MV-4-11 (cell line): Measurements from ENCODE around the gene LEFTY2.
"Not testable (repeated sequence)": the region's sequence is repeated elsewhere in the genome, so short reads cannot be mapped to it uniquely, and the experiment has no call there.

ENCODE experiments used
- DNase-seq: peaks from one replicate; lab custom pipeline; 2025; lab: John Stamatoyannopoulos, UW

Gene LEFTY2

DNA sequence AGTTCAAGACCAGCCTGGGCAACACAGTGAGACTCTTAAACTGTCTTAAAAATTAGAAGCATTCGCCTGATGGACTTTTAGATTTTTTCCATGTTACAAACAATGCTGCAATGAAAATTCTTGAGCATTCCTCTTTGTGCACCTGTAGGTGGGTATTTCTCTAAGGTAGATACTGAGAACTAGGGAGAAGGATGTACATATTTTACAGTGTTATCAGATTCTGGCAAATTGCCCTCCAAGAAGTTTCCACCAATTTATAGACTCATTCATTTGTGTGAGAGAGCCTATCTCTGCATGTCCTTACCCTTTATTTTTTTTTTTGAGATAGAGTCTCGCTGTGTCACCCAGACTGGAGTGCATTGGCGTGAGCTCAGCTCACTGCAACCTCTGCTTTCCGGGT is 12.3 kb upstream of the LEFTY2 start:
- DNase-seq, result no peak

DNA sequence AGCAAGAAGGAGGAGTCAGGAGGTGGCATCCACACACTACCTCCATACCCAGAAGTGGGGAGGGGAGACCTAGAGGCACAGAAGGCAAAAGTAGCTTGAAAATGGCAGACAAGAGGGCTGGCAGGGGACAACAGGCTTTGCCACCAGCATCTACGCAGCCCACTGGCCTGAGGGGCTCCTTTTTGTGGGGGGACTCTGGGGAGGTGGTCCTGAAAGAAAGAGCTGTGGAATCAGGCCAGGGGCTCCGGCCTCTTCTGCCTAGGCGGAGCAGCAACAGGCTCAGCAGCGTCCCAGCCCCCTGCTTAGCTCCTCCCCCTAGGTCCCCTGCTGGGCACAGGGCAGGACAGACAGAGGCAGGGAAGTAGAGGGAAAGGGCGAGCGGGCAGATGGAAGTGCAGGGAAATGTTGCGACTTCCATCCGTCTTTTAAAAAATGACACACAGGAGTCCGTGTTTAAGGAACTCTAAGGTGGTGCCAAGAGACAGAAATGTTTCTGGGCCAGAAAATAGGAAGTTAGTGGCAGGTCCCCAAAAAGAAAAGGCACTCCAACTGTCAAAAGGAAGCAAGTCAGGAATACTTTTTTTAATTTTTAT is 10.0 kb upstream of the LEFTY2 start:
- peak; percentile 15 for DNase-seq

GRCh38 chr1:225949041-225949440 is 8.0 kb upstream of the LEFTY2 start:
- no peak for DNase-seq

GRCh38 chr1:225946803-225947202 is 5.8 kb upstream of the LEFTY2 start:
- DNase-seq, result no peak

DNA sequence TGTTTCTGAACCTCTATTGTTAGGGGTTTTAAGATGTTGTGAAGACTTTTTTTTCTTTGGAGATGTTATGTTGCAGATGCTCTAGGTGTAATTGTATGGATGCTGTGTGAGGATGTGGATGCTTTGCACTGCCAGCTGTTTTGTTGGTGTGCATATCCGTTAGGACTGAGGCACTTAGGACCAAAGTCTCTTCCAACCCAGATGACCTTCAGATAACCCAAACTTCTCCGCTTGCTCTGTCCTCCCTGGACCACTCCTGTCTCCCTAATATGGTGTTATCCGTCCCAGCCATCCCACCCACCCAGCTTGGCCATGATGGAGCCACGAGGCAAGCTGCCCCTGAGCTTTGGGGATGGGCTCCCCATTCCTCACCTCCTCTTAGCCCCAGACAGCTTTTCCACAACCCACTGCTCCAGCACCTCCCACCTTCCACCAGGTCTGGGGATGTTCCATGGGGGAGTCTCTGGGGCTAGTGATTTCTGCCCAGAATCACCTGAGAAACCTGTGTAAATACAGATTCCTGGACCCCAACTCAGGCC is 5.1 kb upstream of the LEFTY2 start:
- no peak for DNase-seq

DNA sequence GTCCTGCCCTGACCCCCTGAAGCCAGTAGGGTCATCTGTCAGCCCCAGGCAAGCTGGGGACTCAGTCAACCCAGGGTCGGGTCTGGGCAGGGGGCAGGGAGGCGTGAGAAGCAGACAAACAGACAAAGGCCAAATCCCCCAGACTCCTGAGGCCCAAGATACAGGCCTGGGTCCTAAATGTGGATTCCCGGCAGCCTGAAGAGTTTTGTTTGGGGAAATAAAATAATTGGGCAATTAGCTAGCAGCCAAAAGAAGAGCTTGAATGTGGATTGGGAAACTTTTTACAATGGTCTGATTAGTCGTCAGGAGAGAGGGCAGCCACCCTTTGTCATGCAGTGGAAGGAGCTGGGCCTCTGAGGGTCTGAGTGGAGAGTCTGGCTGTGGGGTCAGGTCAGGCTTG is 4.5 kb upstream of the LEFTY2 start:
- no peak for DNase-seq

DNA sequence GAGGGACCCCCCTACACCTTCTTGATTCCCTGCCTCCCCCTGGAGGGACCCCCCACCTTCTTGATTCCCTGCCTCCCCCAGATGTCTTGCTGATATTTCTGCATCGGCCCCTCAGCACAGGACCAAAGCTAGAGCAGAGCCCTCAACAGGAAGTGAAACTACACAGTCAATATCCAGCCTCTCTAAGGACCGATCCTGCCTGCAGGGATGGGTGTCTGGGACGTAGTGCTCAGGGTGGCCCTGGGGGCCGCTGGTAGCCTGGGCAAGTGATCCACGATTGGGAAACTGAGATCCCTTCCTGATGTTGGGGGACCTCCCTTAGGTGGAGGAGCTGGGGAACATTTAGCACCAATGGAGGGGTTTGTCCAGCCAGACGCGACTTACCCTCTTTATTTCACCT is 3.9 kb upstream of the LEFTY2 start:
- DNase-seq, result peak; percentile 70

DNA sequence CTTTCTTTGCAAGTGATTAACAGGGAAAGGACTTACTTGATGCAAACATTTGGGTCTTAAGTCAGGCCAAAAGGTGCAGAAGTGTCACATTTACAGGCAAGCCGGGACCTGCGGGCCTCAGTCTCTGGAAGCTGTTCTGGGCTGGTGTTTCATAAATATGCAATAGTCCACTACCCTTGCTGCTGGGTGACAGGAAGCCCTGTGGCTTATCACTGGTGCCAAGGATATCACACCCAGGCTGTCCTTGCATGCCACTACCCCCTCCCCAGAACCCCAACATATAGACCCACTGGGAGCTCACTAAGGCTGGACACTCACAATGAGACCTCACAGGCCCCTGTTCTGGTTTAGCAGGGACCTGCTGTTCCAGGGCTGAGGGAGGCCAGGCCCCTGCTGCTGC is 3.4 kb upstream of the LEFTY2 start:
- no peak for DNase-seq

GRCh38 chr1:225943582-225943981 is 2.6 kb upstream of the LEFTY2 start:
- no peak for DNase-seq

DNA sequence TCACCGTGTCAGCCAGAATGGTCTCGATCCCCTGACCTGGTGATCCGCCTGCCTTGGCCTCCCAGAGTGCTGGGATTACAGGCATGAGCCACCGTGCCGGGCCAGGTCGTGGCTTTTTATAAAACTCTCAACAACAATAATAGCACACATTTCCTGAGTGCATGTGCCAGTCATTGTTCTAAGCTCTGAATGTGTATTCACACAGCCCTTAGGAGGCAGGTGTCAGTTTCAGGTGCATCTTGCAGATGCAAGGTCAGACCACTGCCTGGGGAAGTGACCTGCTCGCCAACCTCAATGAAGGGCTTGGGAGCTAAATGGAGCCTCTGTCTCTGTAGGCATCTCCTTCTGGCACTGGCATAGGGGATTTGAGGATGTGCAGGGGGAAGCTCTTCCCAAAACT is 1.6 kb upstream of the LEFTY2 start:
- no peak for DNase-seq

DNA sequence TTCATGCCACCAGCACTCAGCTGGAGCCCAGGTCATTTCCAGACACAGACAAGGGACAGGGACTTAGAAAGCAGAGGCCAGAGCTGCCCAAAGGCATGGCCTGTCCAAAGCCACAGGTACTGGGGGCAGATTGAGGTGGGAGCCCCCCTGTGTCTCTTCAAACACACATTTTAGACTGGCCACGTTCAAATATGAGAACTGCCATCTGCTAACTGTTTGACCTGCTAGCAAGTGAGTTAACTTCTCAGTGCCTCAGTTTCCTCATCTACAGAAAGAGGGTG is 862 bp upstream of the LEFTY2 start:
- DNase-seq, result no peak

DNA sequence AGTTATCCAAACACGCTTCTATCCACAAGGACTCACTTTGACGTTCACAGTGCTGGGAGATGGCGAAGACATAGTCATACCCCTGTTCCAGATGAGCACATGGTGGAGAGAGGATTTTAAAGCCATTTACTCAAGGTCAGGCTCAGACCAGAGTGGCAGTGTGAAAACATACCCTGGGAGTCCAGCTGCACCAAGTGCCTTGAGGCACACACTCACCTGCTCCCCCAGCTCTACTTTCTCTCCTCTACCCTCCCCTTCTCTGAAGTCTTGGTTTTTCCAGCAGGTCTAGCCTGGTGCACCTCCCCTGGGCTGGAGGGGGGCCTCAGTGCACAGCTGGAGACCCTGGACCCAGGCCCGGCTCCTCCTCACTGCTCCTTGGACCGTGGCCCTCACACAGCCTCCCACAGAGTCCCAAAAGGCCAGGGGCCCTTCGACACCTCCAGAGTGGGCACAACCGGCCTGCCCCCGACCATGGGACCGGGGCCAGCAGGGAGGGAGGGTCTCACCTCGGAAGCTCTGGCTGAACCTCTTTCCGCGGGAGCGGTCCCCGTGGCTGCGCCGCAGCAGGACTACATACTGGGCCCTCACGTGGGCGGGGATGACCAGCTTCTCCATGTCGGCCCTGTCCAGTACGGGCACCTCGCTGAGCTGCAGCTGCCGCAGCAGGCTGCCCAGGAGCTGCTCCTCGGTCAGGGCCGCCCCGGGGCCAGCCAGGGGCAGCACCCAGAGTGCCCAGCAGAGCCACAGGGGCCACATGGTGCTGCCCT is 452 bp downstream of the LEFTY2 start:
- DNase-seq, result no peak

DNA sequence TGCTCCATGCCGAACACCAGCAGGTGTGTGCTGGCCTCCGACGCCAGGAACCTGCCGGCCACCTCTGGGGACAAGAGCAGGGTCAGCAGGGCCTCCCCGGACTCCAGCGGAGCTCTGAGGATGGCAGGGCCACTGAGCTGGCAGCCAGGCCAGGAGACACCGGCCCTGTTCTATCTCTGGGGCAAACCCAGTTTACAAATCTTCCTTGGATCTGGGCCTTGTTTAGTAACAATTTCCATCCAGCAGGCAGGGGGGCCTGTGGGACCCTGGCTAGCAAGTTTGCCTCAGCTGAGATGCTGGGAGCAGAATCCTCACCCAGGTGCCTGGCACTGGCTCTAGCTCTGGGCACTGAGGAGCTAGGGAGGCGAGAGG is 1.1 kb downstream of the LEFTY2 start:
- not testable (repeated sequence) for DNase-seq

GRCh38 chr1:225939097-225939938 is 1.7 kb downstream of the LEFTY2 start:
- not testable (repeated sequence) for DNase-seq

DNA sequence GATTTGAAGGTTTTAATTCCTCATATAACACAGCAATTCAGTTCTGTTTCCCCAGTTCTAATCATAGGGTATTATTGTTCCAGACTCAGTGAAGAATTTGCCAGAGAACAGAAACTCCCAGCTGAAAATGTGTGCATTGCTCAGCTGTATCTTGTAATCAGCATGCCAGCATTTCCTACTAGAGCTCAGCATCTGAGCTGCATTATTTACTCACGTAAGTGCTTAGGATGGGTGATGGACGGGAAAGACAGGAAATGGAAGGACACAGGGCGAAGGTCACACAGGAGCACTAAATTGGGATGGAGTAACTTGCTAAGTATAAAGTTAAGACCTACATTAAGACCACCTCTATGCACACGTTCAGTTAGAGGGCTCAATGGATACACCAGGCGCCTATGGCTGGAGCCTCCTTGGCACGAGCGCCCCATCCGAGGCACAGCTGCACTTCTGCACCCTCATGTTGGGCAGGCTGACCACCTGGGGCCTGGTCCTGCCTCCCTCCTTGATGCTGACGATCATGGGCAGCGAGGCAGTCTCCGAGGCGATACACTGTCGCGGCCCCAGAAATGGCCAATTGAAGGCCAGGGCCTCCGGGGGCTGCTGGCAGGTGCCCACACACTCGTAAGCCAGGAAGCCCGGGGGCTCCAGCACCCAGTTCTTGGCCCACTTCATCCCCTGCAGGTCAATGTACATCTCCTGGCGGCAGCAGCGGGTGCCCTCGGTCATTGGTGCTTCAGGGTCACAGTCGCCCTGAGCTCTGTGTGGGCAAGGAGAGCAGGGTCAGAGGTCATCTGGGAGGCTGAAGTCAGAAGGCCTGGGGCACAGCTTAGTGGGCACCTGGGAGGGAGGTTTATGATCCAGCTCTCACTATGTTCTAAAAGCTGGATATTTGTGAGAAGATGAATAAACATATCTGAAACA is 3.7 kb downstream of the LEFTY2 start:
- DNase-seq, result no peak

DNA sequence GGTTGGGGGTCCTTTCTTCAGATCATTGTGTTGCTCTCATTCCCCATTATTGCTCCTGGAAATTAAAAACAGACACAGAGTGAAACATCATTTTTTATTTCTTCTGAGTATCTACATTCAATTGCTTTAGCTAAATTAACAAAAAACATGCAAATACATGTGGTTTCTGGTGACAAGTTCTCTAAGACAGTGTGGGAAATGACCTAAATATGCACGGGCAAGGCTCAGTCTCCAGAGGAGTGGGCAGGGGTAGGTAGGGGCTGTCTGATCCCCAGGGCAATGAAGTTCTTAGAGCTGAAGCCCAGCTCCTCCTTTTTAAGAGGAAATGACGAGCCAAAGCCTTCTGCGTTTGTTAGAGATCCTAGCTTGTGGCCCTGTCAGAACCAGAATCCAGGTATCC is 4.5 kb downstream of the LEFTY2 start:
- DNase-seq, result no peak

DNA sequence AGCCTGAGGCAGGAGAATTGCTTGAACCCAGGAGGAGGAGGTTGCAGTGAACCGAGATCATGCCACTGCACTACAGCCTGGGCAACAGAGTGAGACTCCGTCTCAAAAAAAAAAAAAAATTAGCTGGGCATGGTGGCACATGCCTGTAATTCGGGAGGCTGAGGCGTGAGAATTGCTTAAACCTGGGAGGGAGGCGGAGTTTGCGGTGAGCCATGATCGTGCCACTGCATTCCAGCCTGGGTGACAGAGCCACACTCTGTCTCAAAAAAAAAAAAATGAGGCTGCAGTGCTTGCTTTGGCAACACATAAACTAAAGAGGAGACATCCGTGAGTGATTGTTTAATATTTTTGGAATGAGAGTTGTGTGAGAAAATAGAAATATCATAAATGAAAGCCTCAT is 4.9 kb downstream of the LEFTY2 start:
- DNase-seq, result not testable (repeated sequence)

DNA sequence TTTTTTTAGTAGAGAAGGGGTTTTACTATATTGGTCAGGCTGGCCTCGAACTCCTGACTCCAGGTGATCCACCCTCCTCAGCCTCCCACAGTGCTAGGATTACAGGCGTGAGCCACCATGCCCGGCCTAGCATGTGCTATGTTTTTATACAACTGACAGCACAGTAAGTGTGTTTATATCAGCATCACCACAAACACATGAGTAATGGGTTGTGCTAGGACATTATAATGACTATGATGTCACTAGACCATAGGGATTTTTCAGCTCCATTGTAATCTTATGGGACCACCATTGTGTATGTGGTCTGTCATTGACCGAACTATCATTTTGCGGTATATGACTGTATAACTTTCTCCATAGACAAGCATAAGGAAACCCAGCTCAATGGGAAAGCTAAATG is 6.3 kb downstream of the LEFTY2 start:
- no peak for DNase-seq

DNA sequence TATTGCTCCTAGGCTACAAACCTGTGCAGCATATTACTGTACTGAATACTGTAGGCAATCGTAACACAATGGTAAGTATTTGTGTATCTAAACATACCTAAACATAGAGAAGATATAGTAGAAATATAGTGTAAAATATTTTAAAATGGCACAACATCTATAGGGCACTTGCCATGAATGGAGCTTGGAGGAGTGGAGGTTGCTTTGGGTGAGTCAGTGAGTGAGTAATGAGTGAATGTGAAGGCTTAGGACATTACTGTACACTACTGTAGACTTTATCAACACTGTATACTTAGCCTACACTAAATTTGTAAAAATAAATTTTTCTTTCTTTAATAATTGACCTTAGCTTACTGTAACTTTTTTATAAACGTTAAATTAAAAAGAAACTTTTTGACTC is 7.9 kb downstream of the LEFTY2 start:
- no peak for DNase-seq

DNA sequence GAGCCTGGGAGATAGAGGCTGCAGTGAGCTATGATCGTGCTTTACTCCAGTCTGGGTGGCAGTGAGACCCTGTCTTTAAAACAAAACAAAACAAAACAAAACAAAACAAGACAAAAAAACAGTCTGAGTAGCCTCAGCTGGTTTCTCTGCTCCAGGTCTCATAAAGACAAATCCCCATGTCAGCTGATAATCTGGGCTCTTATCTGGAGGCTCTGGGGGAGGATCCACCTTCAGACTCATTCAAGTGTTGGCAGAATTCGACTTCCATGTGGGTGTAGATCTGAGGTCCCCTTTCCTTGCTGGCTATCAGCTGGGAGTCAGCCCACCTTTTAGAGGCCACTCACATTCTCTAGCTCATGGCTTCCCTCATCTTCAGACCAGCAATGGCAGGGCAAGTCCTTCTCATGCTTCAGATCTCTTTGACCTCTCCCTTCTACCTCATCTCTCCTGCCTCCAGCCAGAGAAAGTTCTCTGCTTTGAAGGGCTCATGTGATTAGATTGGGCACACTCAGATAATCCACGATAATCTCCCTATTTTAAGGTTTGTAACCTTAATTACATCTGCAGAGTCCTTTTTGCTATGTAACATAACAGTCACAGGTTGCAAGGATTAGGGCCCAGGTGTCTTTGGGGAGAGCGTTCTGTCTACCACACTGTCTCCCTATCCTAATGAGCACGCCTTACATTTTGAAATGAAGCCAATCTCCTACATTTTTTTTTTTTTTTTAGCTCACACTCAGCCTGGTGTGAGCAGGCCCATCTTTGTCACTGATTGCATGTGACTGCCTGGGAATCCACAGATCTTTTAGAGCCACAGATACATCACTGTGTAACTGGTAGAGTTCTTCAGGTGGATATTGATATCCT is 9.5 kb downstream of the LEFTY2 start:
- no peak for DNase-seq

DNA sequence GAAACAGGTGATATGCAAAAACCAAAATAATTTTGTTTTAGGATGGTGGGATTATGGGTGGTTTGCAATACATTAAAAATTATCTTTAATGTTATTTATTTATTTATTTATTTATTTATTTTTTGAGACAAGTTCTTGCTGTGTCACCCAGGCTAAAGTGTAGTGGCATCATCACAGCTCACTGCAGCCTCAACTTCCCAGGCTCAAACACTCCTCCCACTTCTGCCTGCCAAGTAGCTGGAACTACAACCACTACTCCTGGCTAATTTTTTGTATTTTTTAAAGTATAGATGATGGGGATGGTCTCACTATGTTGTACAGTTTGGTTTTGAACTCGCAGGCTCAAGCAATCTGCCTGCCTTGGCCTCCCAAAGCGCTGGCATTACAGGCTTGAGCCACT is 10.5 kb downstream of the LEFTY2 start:
- DNase-seq, result no peak
